NT2/D1 (cell line): ENCODE data around the gene PIEZO1.

Source experiments
- SUZ12 ChIP-seq: IDR thresholded peaks from 2 replicates; pipeline ENCODE4 v1.6.1; 2011; ENCODE audit not compliant: insufficient read length, insufficient read depth; ENCODE audit errors: extremely low read depth
- YY1 ChIP-seq: IDR thresholded peaks from 2 replicates; pipeline ENCODE4 v1.6.1; 2011; ENCODE audit not compliant: insufficient read length, insufficient read depth

- TF ChIP-seq YY1: no peak
- TF ChIP-seq SUZ12: no peak
Measured at GRCh38 chr16:88697831-88698615, 87.0 kb downstream of the PIEZO1 start.
